H1 (cell line): ENCODE data around the gene HS3ST5. TPM values are rescaled to one million over a fixed set of nuclear protein-coding genes. Genes with fewer than 3 reads are reported as not detected.

Experiments
- CTCF ChIA-PET: fragments of 300-600 bp; sonication (Branson Sonifier 250); formaldehyde crosslinking; loops from one replicate; lab custom pipeline; 2021; ENCODE audit not compliant: partially characterized antibody; lab: Charles Lee
- POLR2A ChIA-PET: fragments of 300-600 bp; sonication (Branson Sonifier 250); formaldehyde crosslinking; loops from one replicate; lab custom pipeline; 2021; ENCODE audit warnings: inconsistent platforms; ENCODE audit not compliant: partially characterized antibody; lab: Charles Lee
- DNase-seq, 2 experiments: peaks; one replicate each; pipeline versions ENCODE4 v3.0.0 to v3.0.0-alpha.2; 2010 to 2022; ENCODE audit warnings: low spot score in 2 of 2, low read depth in 1 of 2, mixed read lengths in 1 of 2
- FAIRE-seq: peaks from 2 replicates; lab custom pipeline; 2011; peaks lifted over from hg19 to GRCh38; lab: Jason Lieb, UNC
- H2AFZ ChIP-seq: 2 replicates; pipeline ENCODE4 v1.8.1; 2012; ENCODE audit warnings: low read length, inconsistent platforms
- H2AK5ac ChIP-seq: 2 replicates; pipeline ENCODE4 v1.6.1; 2013; ENCODE audit warnings: low read depth, low read length
- H2BK120ac ChIP-seq: replicated peaks from 2 replicates; pipeline ENCODE3; 2013; ENCODE audit warnings: low read depth, low read length, inconsistent platforms
- H2BK12ac ChIP-seq: 2 replicates; pipeline ENCODE4 v1.6.1; 2013; ENCODE audit warnings: low read depth, low read length
- H2BK15ac ChIP-seq: 2 replicates; pipeline ENCODE4 v1.6.1; 2013; ENCODE audit warnings: low read length
- H2BK20ac ChIP-seq: 2 replicates; pipeline ENCODE4 v1.6.1; 2013; ENCODE audit warnings: low read length
- H2BK5ac ChIP-seq: 2 replicates; pipeline ENCODE4 v1.6.1; 2013; ENCODE audit warnings: low read depth, low read length
- H3K14ac ChIP-seq: 2 replicates; pipeline ENCODE4 v1.6.1; 2013; ENCODE audit warnings: inconsistent platforms; ENCODE audit not compliant: insufficient read length
- H3K18ac ChIP-seq: 2 replicates; pipeline ENCODE4 v1.6.1; 2013; ENCODE audit warnings: low read length; ENCODE audit errors: extremely low read depth
- H3K23ac ChIP-seq: 2 replicates; pipeline ENCODE4 v1.6.1; 2013; ENCODE audit warnings: inconsistent platforms; ENCODE audit not compliant: insufficient read length
- H3K23me2 ChIP-seq: 2 replicates; pipeline ENCODE4 v1.6.1; 2013; ENCODE audit warnings: low read depth, low read length
- H3K27ac ChIP-seq: 2 replicates; pipeline ENCODE4 v1.6.1; 2011; ENCODE audit warnings: low read depth, low read length, inconsistent platforms
- H3K27me3 ChIP-seq, 4 experiments: replicated peaks in 1 of 4; 1 replicate in 1 of 4; 2 replicates in 3 of 4; pipeline versions ENCODE4 v1.6.1 to v1.8.1; 2011 to 2013; ENCODE audit warnings: low read length in 3 of 4, mild to moderate bottlenecking in 3 of 4, inconsistent platforms in 2 of 4, mixed read lengths in 2 of 4, moderate library complexity in 1 of 4; ENCODE audit not compliant: control insufficient read depth in 3 of 4, insufficient read depth in 3 of 4; ENCODE audit errors: extremely low read depth in 1 of 4
- H3K36me3 ChIP-seq, 4 experiments: 2 replicates each; pipeline versions ENCODE4 v1.6.1 to v1.8.1; 2011 to 2013; ENCODE audit warnings: mild to moderate bottlenecking in 4 of 4, low read length in 3 of 4, moderate library complexity in 2 of 4, control low read depth in 1 of 4, inconsistent platforms in 1 of 4; ENCODE audit not compliant: insufficient read depth in 4 of 4, control insufficient read depth in 2 of 4
- H3K4ac ChIP-seq: replicated peaks from 2 replicates; pipeline ENCODE3; 2013; ENCODE audit warnings: low read length, low read depth, mixed read lengths, inconsistent platforms; ENCODE audit not compliant: insufficient read length
- H3K4me1 ChIP-seq, 4 experiments: replicated peaks in 1 of 4; 1 replicate in 1 of 4; 2 replicates in 3 of 4; pipeline versions ENCODE4 v1.6.1 to v1.8.1; 2011 to 2013; ENCODE audit warnings: low read length in 3 of 4, inconsistent platforms in 2 of 4, mixed read lengths in 1 of 4; ENCODE audit not compliant: insufficient read depth in 4 of 4, control insufficient read depth in 3 of 4
- H3K4me2 ChIP-seq, 2 experiments: 2 replicates each; pipeline versions ENCODE4 v1.6.1 to v1.8.1; 2011 to 2013; ENCODE audit warnings: low read depth in 2 of 2, low read length in 2 of 2, control low read depth in 1 of 2, inconsistent platforms in 1 of 2, mild to moderate bottlenecking in 1 of 2; ENCODE audit not compliant: insufficient read depth in 1 of 2
- H3K4me3 ChIP-seq, 4 experiments: fragments of 200-600, 300-600 bp in 1 of 4; sonication (generic), shearing (Covaris generic), sonication (Bioruptor Twin) in 1 of 4; 2 replicates each; pipeline versions ENCODE4 v1.5.1 to v1.8.1; 2011 to 2016; ENCODE audit warnings: low read length in 4 of 4, low read depth in 3 of 4, control low read depth in 2 of 4, inconsistent platforms in 2 of 4, mild to moderate bottlenecking in 2 of 4, mixed read lengths in 1 of 4, moderate library complexity in 1 of 4; ENCODE audit not compliant: insufficient read depth in 2 of 4; ENCODE audit errors: extremely low read depth in 1 of 4
- H3K56ac ChIP-seq: replicated peaks from 2 replicates; pipeline ENCODE3; 2013; ENCODE audit warnings: low read depth, mild to moderate bottlenecking, mixed read lengths, low read length, inconsistent platforms; ENCODE audit not compliant: insufficient read length
- H3K79me1 ChIP-seq: 2 replicates; pipeline ENCODE4 v1.6.1; 2013; ENCODE audit warnings: low read depth, low read length, control low read depth
- H3K79me2 ChIP-seq, 2 experiments: 2 replicates each; pipeline versions ENCODE4 v1.6.1 to v1.8.1; 2012 to 2013; ENCODE audit warnings: low read length in 2 of 2, mild to moderate bottlenecking in 2 of 2, inconsistent platforms in 1 of 2; ENCODE audit not compliant: insufficient read depth in 2 of 2, control insufficient read depth in 1 of 2
- H3K9ac ChIP-seq, 4 experiments: replicated peaks in 1 of 4; 1 replicate in 1 of 4; 2 replicates in 3 of 4; pipeline versions ENCODE4 v1.6.1 to v1.8.1; 2011 to 2013; ENCODE audit warnings: low read depth in 3 of 4, low read length in 3 of 4, control low read depth in 2 of 4, mild to moderate bottlenecking in 2 of 4, moderate library complexity in 2 of 4, inconsistent platforms in 1 of 4; ENCODE audit errors: extremely low read depth in 1 of 4
- H3K9me3 ChIP-seq, 2 experiments: 2 replicates each; pipeline versions ENCODE4 v1.6.1 to v1.8.1; 2012 to 2013; ENCODE audit warnings: mild to moderate bottlenecking in 2 of 2, moderate library complexity in 2 of 2, control low read depth in 1 of 2, inconsistent platforms in 1 of 2, low read depth in 1 of 2, low read length in 1 of 2, mixed read lengths in 1 of 2; ENCODE audit not compliant: insufficient read depth in 2 of 2
- H4K20me1 ChIP-seq, 2 experiments: replicated peaks in 1 of 2; 2 replicates each; pipeline versions ENCODE3 to v1.8.1; 2011 to 2013; ENCODE audit warnings: inconsistent platforms in 2 of 2, low read length in 2 of 2, mild to moderate bottlenecking in 1 of 2; ENCODE audit not compliant: insufficient read depth in 2 of 2, control insufficient read depth in 1 of 2
- H4K5ac ChIP-seq: 2 replicates; pipeline ENCODE4 v1.6.1; 2013; ENCODE audit warnings: low read length, low read depth, mixed read lengths, inconsistent platforms; ENCODE audit not compliant: insufficient read length
- H4K8ac ChIP-seq: 2 replicates; pipeline ENCODE4 v1.8.0; 2013; ENCODE audit warnings: mild to moderate bottlenecking, moderate library complexity, low read length, inconsistent platforms; ENCODE audit not compliant: insufficient read depth; ENCODE audit errors: extremely low read depth
- H4K91ac ChIP-seq: replicated peaks from 2 replicates; pipeline ENCODE3; 2013; ENCODE audit warnings: low read length, mixed read lengths, inconsistent platforms; ENCODE audit not compliant: insufficient read length
- ATF2 ChIP-seq: IDR thresholded peaks from 2 replicates; pipeline ENCODE4 v1.6.1; 2012; ENCODE audit warnings: low read length, inconsistent platforms
- ATF3 ChIP-seq: IDR thresholded peaks from 2 replicates; pipeline ENCODE4 v1.6.1; 2011; ENCODE audit warnings: low read depth, mild to moderate bottlenecking, low read length; ENCODE audit not compliant: insufficient read depth
- CEBPB ChIP-seq: IDR thresholded peaks from 2 replicates; pipeline ENCODE4 v1.6.1; 2012; ENCODE audit warnings: low read depth, low read length
- CHD1 ChIP-seq: IDR thresholded peaks from 2 replicates; pipeline ENCODE4 v1.6.1; 2012; ENCODE audit warnings: low read depth, low read length, improper control_type of control experiment
- EP300 ChIP-seq, 2 experiments: IDR thresholded peaks; 1 replicate in 1 of 2; 2 replicates in 1 of 2; pipeline ENCODE4 v1.6.1; 2011 to 2012; ENCODE audit warnings: low read depth in 2 of 2, low read length in 2 of 2, mild to moderate bottlenecking in 2 of 2, borderline replicate concordance in 1 of 2, inconsistent platforms in 1 of 2, moderate library complexity in 1 of 2
- GTF2F1 ChIP-seq: IDR thresholded peaks from 2 replicates; pipeline ENCODE4 v1.6.1; 2012; ENCODE audit warnings: low read depth, low read length, improper control_type of control experiment, borderline replicate concordance
- JUN ChIP-seq: IDR thresholded peaks from 2 replicates; pipeline ENCODE4 v1.6.1; 2011; ENCODE audit warnings: low read depth, mild to moderate bottlenecking, improper control_type of control experiment, low read length
- POLR2AphosphoS5 ChIP-seq: IDR thresholded peaks from 2 replicates; pipeline ENCODE4 v1.6.1; 2011; ENCODE audit warnings: low read depth, low read length
- RFX5 ChIP-seq: IDR thresholded peaks from 2 replicates; pipeline ENCODE4 v1.6.1; 2011; ENCODE audit warnings: low read depth, low read length, improper control_type of control experiment, borderline replicate concordance
- YY1 ChIP-seq: IDR thresholded peaks from 2 replicates; pipeline ENCODE4 v1.6.1; 2011; ENCODE audit warnings: low read depth, mild to moderate bottlenecking, low read length
- ZNF274 ChIP-seq: IDR thresholded peaks from 2 replicates; pipeline ENCODE4 v1.7.0; 2012; ENCODE audit warnings: low read length, borderline replicate concordance; ENCODE audit errors: extremely low read depth
- WGBS, 2 experiments: shearing (Covaris generic) in 1 of 2; methylation state at CpG; one replicate each; pipeline versions ENCODE4 v1.1.6 to v1.1.7; 2013 to 2015; ENCODE audit warnings: low lambda C conversion rate in 2 of 2, mixed read lengths in 2 of 2, inconsistent platforms in 1 of 2, low coverage in 1 of 2, missing lambda C conversion rate in 1 of 2; ENCODE audit not compliant: insufficient replicate concordance in 2 of 2, insufficient coverage in 1 of 2, insufficient read length in 1 of 2; ENCODE audit errors: extremely low coverage in 1 of 2, missing lambda C conversion rate in 1 of 2; 5-methylcytosine and 5-hydroxymethylcytosine counted together
- polyA plus RNA-seq, 7 experiments: library from polyadenylated mRNA; depleted of rRNA in 3 of 7; stranded (reverse) in 5 of 7; unstranded in 2 of 7; fragments of >200 nt in 5 of 7; fragments of 200-250 nt in 2 of 7; gene quantifications; 1 replicate in 5 of 7; 2 replicates in 1 of 7; 4 replicates in 1 of 7; pipeline versions ENCODE4 v1.2.1 to v1.2.3, GENCODE V29; 2011 to 2013; ENCODE audit warnings: missing spikeins in 2 of 7, mixed read lengths in 2 of 7
- total RNA-seq: library from RNA; stranded (reverse); fragmentation: NEBNext Ultra II Directional; extraction: Animal tissue kit (Norgen Biotek cat#: 25700); gene quantifications from 2 replicates; pipeline ENCODE4 v1.2.1, GENCODE V29; 2021

HS3ST5 gene
- total and polyA plus RNA-seq, 2 of the 8 experiments (the other 6 are each of a cell fraction or from before 2014, with no cell fraction given): 1.2 to 9.9 TPM

- Histone ChIP-seq H3K27ac (no peak overlapping the region), H3K4me3 (no peak overlapping the region)
These were observed 204.1 kb downstream of the HS3ST5 start for GRCh38 chr6:114138577-114139248.

More at GRCh38 chr6:114138577-114139248, 204.1 kb downstream of the HS3ST5 start:
- Histone ChIP-seq H4K5ac (no peak overlapping the region), H3K9ac (no peak overlapping the region), H3K18ac (no peak overlapping the region), H3K79me1 (no peaks in the 10 kb centered on the region), H4K20me1 (no peaks in the 10 kb centered on the region), H2AK5ac (no peak overlapping the region), H4K91ac (no peak overlapping the region), H2BK15ac (no peak overlapping the region), H3K4me1 (no peaks in the 10 kb centered on the region), H3K36me3 (peaks cover 0 to 3% (median 0%) of the 10 kb centered on the region in 4 experiments; a peak in 1 of 8 replicates), H3K23me2 (no peaks in the 10 kb centered on the region), H2BK20ac (no peak overlapping the region), H3K27me3 (peaks cover 0 to 1% (median 0%) of the 10 kb centered on the region in 4 experiments; a peak in 1 of 7 replicates), H4K8ac (no peak overlapping the region), H2BK12ac (no peak overlapping the region), H3K23ac (no peak overlapping the region), H2BK120ac (no peak overlapping the region), H2AFZ (no peak overlapping the region), H3K56ac (no peak overlapping the region), H3K4ac (no peak overlapping the region), H3K9me3 (no peaks in the 10 kb centered on the region), H2BK5ac (no peak overlapping the region), H3K4me2 (no peak overlapping the region), H3K14ac (no peak overlapping the region), H3K79me2 (no peaks in the 10 kb centered on the region)
- WGBS, 2 experiments: 95% methylated on average over 4 of the region's 4 CpGs; no CpG with 5 or more reads in 1 of the 2 experiments
- DNase-seq: no peak
- ChIA-PET CTCF (interaction anchor here (0.6 to 1.7 kb wide), 4 partner anchors 10 to 58 kb away, joined by 3 to 9 read pairs (median 3); no protein-coding TSS in a partner anchor), POLR2A (no interaction called here)
- TF ChIP-seq CHD1 (no peak), GTF2F1 (no peak), POLR2AphosphoS5 (no peak), RFX5 (no peak), ZNF274 (no peak), JUN (no peak), YY1 (no peak), ATF2 (no peak), EP300 (IDR thresholded peaks at IDR 0.05; ENCODE audit: borderline replicate concordance in 1 of 2, low read depth in 2 of 2, low read length in 2 of 2) (no peak), CEBPB (no peak), ATF3 (no peak)
- no peak for FAIRE-seq
